AG10803 (cell line): Measurements from ENCODE around the gene PDGFD.

ENCODE experiments used
- DNase-seq: peaks from one replicate; pipeline ENCODE4 v3.0.0; 2010; ENCODE audit warnings: low read depth
- H3K4me3 ChIP-seq: 2 replicates; pipeline ENCODE4 v1.5.1; 2011; ENCODE audit warnings: mild to moderate bottlenecking, low read length, control low read depth
- TF ChIP-seq, protein P1 (sequence below): conservative IDR thresholded peaks from 2 replicates; pipeline ENCODE4 v1.5.1; 2011; ENCODE audit warnings: mild to moderate bottlenecking, low read length, control low read depth, inconsistent platforms

Gene PDGFD

DNA sequence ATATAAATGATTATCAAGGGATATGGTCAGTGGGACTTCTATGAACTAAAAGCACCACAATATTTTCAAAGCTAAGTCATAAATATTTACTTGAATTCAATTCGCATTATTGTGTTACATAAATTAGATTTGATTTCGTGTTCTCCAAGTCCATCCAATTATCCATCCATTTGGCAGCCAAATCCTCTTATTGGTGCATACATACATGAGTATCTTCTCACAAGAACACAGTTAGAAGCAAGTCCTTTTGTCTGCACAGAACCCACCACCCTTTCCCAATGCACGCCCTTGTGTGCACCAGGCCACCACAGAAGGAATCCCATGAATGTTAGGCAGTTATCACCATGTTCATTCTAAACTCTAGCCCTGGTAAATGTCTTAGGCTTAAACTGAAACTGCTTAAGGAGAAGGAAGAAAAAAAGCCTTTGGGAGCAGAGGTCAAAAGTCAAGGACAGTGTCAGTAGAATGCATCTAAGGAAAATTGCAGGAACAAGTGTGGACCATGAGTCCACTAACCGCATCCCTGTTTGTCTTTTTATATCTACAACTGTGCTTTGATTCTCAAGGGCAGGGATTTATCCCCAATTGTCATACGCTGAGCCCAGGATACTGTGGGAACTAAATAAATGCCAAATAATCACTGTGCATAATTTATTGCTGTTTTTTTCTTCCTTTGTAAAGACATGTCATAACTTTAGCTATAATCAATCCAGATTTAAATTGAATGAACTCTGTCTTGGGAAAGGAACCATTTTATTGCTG lies 235.7 kb downstream of the PDGFD start:
- TF ChIP-seq, protein P1, sequence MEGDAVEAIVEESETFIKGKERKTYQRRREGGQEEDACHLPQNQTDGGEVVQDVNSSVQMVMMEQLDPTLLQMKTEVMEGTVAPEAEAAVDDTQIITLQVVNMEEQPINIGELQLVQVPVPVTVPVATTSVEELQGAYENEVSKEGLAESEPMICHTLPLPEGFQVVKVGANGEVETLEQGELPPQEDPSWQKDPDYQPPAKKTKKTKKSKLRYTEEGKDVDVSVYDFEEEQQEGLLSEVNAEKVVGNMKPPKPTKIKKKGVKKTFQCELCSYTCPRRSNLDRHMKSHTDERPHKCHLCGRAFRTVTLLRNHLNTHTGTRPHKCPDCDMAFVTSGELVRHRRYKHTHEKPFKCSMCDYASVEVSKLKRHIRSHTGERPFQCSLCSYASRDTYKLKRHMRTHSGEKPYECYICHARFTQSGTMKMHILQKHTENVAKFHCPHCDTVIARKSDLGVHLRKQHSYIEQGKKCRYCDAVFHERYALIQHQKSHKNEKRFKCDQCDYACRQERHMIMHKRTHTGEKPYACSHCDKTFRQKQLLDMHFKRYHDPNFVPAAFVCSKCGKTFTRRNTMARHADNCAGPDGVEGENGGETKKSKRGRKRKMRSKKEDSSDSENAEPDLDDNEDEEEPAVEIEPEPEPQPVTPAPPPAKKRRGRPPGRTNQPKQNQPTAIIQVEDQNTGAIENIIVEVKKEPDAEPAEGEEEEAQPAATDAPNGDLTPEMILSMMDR: no peak
- DNase-seq: no peak
- no peak overlapping the region for H3K4me3 ChIP-seq

DNA sequence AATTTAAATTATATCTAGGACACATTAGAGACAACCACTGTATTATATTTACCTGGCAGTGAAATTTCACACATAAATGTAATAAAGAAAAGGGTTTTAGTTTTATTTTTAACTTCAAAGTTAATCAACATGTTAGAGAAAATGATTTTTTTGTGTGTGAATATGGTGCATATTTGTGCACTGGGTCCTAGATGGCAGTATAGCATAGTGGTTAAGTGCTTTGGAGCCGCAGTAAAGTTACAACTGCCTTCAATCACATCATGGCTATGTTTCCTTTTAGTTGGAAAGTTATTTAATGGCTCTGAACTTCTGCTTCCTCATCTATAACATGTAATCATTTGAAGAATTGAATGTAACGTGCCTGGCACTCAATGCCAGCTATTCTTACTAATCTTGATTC lies 236.4 kb downstream of the PDGFD start:
- DNase-seq: peak; percentile 58
- TF ChIP-seq, protein P1: peak; percentile 65

DNA sequence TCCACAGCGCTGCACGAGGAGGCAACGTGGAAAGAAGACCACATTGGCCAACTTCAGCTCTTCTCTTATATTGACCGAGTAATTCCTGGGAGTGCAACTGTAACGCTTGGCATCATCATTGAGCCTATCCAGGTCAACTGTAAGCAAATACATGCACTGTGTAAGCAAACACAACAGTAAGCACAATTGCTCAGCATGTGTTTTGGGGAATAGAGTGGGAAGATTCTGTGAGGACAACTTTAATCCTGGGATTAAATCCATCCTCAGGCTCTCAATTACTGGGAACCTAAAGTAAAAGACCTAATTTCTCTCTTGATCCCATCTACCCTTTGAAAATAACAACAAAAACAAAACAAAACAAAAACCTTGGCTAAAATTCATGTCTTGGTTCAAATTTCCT lies 237.0 kb downstream of the PDGFD start:
- H3K4me3 ChIP-seq: no peak overlapping the region
- no peak for DNase-seq
- TF ChIP-seq, protein P1: no peak

More for the DNA sequence above, 236.4 kb downstream of the PDGFD start:
- no peak overlapping the region for H3K4me3 ChIP-seq

DNA sequence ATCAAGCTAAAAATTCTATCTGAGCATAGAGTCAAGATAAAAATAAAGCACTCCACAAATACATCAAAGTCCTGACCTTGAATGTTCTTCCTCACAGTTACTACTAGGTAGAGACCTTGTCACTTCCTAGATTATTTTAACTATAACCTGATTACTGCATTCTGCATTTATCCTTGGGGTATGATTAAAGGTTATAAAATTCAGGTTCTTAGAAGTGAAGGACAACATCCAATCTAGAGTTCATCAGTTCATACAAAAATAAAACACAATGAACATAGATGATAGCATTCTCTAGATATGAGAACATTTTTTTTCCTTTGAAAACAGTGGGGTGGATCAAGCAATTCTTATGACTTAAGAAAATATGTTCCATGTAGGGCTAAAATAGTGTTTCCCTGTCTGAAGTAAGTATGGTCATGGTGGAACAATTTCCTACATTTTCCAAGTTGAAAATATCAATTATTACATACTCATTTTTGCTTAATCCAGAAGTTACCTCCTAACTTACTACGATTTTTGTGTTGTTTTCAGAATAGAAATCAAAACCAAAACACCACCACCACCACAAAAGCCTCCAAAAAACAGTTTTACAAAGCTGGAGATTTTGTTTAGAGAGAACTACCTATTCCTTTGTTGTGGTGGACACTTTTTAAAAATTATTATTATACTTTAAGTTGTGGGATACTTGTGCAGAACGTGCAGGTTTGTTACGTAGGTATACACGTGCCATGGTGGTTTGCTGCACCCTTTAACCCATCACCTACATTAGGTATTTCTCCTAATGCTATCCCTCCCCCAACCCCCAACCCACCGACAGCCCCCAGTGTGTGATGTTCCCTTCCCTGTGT lies 239.6 kb downstream of the PDGFD start:
- no peak overlapping the region for H3K4me3 ChIP-seq
- DNase-seq: no peak
- TF ChIP-seq, protein P1: no peak

DNA sequence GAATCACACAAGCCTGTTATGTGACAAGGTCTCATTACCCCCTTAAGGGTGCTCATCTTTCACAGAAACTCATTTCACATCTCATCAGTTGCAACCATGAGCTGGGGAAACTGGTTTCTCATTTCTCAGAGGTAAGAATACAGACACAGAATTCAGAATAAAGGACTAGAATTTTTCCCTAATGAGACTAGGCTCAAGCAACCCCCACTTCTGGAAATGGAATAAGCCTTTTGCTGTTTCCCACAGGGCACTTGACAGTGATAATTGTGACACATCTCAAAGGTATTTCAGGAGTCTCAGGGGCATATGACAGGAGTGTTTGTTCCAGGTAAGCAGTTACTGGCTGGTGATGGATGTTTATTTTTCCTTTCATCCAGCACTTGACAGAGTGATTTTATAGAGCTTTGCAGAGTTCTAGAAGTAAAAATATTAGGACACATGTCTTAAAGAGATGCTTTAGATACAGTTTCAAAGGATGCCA lies 240.5 kb downstream of the PDGFD start:
- TF ChIP-seq, protein P1: no peak
- peak; percentile 50 for DNase-seq

DNA sequence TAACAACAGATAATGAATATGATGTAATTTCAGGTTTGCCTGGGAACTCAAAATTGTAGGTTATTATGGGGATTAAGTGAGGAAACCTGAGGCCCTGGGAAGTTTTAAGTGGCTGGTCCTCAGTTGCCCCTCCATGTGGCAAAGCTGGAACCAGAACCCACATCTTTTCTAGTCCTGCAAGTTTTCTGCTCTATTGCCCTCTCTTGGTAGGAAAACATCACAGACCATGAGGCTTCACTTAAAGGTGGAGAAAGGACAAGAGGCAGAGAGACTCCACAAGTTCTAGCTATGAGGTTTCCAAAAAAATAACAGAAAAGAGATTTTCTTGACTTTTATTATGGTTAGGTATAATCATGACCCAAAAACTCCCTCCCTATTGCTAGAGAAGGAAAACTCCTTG lies 243.0 kb downstream of the PDGFD start:
- DNase-seq: no peak
- H3K4me3 ChIP-seq: no peak overlapping the region
- TF ChIP-seq, protein P1: no peak

More for the DNA sequence above, 240.5 kb downstream of the PDGFD start:
- H3K4me3 ChIP-seq: no peak overlapping the region

DNA sequence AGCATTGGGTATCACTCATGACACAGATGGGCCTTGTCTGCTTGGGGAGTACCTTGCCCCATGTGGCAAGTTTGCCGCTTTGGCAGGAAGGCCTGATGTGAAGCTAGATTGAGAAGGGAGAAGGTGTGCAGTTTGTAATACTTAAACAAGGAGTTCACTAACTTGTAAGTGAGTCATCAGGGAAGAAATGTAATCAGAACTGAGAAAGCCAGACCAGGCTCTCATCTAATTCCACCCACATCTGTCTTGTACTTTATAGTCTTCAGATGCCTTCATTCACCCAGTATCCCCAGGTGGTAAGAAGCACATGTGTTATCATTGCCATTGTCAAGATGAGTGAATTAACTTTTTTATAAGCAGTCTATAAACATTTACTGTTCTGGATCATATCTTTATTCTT lies 243.5 kb downstream of the PDGFD start:
- TF ChIP-seq, protein P1: no peak
- H3K4me3 ChIP-seq: no peak overlapping the region
- DNase-seq: peak; percentile 36
